ENCODE results near the gene CD44. TPM values are rescaled to one million over a fixed set of nuclear protein-coding genes. Genes with fewer than 3 reads are reported as not detected.
A peak's percentile ranks its signal among the peaks of the same experiment; 100 is the strongest.

Gene CD44
- total and polyA plus RNA-seq, 2 donors (not counting 1 experiment from before 2014, with no cell fraction given): 660 to 980 TPM

- peaks cover 10% of the 10 kb centered on the region for H3K4me1 ChIP-seq (ENCODE audit: control insufficient read depth, extremely low read depth, insufficient read depth, low read length)
- DNase-seq (ENCODE audit: low read depth in 2 of 2): no peak
- no peak overlapping the region for H3K4me2 ChIP-seq (ENCODE audit: extremely low read depth, insufficient read depth, low read length)
- H3K4me3 ChIP-seq (replicated peaks in 1 of 4; ENCODE audit: control extremely low read depth in 1 of 4, insufficient read depth in 1 of 4, low read depth in 3 of 4, low read length in 4 of 4): no peak overlapping the region
- TF ChIP-seq EZH2 (IDR thresholded peaks at IDR 0.05; ENCODE audit: low read length, missing control alignments) (no peak), CTCF (conservative IDR thresholded peaks at IDR 0.05 in 1 of 2, IDR thresholded peaks at IDR 0.05 in 1 of 2; ENCODE audit: low read depth in 1 of 2, low read length in 2 of 2) (no peak)
- no peak overlapping the region for H2AFZ ChIP-seq (ENCODE audit: low read length)
- H3K27me3 ChIP-seq (ENCODE audit: control insufficient read depth, insufficient read depth, low read length): no peaks in the 10 kb centered on the region
- H4K20me1 ChIP-seq (ENCODE audit: control insufficient read depth, extremely low read depth, insufficient read depth, low read length): no peaks in the 10 kb centered on the region
- no peak overlapping the region for H3K9ac ChIP-seq (ENCODE audit: insufficient read depth, low read length)
- H3K9me3 ChIP-seq (ENCODE audit: control insufficient read depth, insufficient read depth, low read depth, low read length): no peaks in the 10 kb centered on the region
- H3K27ac ChIP-seq (ENCODE audit: insufficient read depth, low read length): no peak overlapping the region
- H3K79me2 ChIP-seq (ENCODE audit: control insufficient read depth, insufficient read depth, low read length): no peaks in the 10 kb centered on the region
- no peaks in the 10 kb centered on the region for H3K36me3 ChIP-seq (ENCODE audit: control insufficient read depth, insufficient read depth, low read length)
Measured at GRCh38 chr11:35109041-35109440, 29.9 kb upstream of the CD44 start.

DNA sequence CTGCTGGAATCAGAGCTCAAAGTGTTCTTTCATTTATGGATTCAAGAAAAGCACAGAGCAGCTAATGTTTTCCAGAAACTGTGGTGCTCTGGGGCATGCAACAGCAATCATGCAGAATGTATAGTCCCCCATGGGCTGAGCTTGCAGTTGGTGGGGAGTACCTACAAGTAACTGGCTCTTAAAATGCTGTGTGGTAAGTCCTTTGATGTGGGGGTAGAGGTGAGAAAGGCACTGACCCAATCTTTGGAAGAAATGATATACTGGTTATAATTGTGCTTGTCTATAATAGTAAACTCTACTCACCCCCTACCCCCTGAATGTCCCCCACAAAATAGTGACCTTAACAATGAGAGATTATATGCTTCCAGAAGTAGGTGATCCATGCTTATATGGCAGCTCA is 29.1 kb upstream of the CD44 start:
- H3K27ac ChIP-seq (ENCODE audit: insufficient read depth, low read length): no peak overlapping the region
- TF ChIP-seq EZH2 (IDR thresholded peaks at IDR 0.05; ENCODE audit: low read length, missing control alignments) (no peak), CTCF (conservative IDR thresholded peaks at IDR 0.05 in 1 of 2, IDR thresholded peaks at IDR 0.05 in 1 of 2; ENCODE audit: low read depth in 1 of 2, low read length in 2 of 2) (no peak)
- no peaks in the 10 kb centered on the region for H3K9me3 ChIP-seq (ENCODE audit: control insufficient read depth, insufficient read depth, low read depth, low read length)
- H3K4me1 ChIP-seq (ENCODE audit: control insufficient read depth, extremely low read depth, insufficient read depth, low read length): peaks cover 10% of the 10 kb centered on the region
- no peak overlapping the region for H3K4me3 ChIP-seq (replicated peaks in 1 of 4; ENCODE audit: control extremely low read depth in 1 of 4, insufficient read depth in 1 of 4, low read depth in 3 of 4, low read length in 4 of 4)
- no peaks in the 10 kb centered on the region for H3K27me3 ChIP-seq (ENCODE audit: control insufficient read depth, insufficient read depth, low read length)
- H3K79me2 ChIP-seq (ENCODE audit: control insufficient read depth, insufficient read depth, low read length): no peaks in the 10 kb centered on the region
- DNase-seq (ENCODE audit: low read depth in 2 of 2): no peak
- no peak overlapping the region for H2AFZ ChIP-seq (ENCODE audit: low read length)
- no peak overlapping the region for H3K4me2 ChIP-seq (ENCODE audit: extremely low read depth, insufficient read depth, low read length)
- H3K36me3 ChIP-seq (ENCODE audit: control insufficient read depth, insufficient read depth, low read length): no peaks in the 10 kb centered on the region
- H4K20me1 ChIP-seq (ENCODE audit: control insufficient read depth, extremely low read depth, insufficient read depth, low read length): no peaks in the 10 kb centered on the region
- no peak overlapping the region for H3K9ac ChIP-seq (ENCODE audit: insufficient read depth, low read length)

- Histone ChIP-seq H3K27ac (ENCODE audit: insufficient read depth, low read length) (peak overlapping the region; percentile 32), H3K79me2 (ENCODE audit: control insufficient read depth, insufficient read depth, low read length) (no peaks in the 10 kb centered on the region), H3K36me3 (ENCODE audit: control insufficient read depth, insufficient read depth, low read length) (no peaks in the 10 kb centered on the region), H3K27me3 (ENCODE audit: control insufficient read depth, insufficient read depth, low read length) (no peaks in the 10 kb centered on the region), H3K4me3 (replicated peaks in 1 of 4; ENCODE audit: control extremely low read depth in 1 of 4, insufficient read depth in 1 of 4, low read depth in 3 of 4, low read length in 4 of 4) (no peak overlapping the region), H3K4me2 (ENCODE audit: extremely low read depth, insufficient read depth, low read length) (peak overlapping the region; percentile 7), H3K9me3 (ENCODE audit: control insufficient read depth, insufficient read depth, low read depth, low read length) (no peaks in the 10 kb centered on the region), H4K20me1 (ENCODE audit: control insufficient read depth, extremely low read depth, insufficient read depth, low read length) (no peaks in the 10 kb centered on the region), H3K4me1 (ENCODE audit: control insufficient read depth, extremely low read depth, insufficient read depth, low read length) (peaks cover 10% of the 10 kb centered on the region), H3K9ac (ENCODE audit: insufficient read depth, low read length) (no peak overlapping the region), H2AFZ (ENCODE audit: low read length) (peak overlapping the region; percentile 36)
- DNase-seq (ENCODE audit: low read depth in 2 of 2): peak; percentile 85 to 99
- no peak for TF ChIP-seq EZH2 (IDR thresholded peaks at IDR 0.05; ENCODE audit: low read length, missing control alignments)
- no peak for TF ChIP-seq CTCF (conservative IDR thresholded peaks at IDR 0.05 in 1 of 2, IDR thresholded peaks at IDR 0.05 in 1 of 2; ENCODE audit: low read depth in 1 of 2, low read length in 2 of 2)
Measured at GRCh38 chr11:35111161-35112055, 27.6 kb upstream of the CD44 start.
